H9 (cell line): ENCODE measurements around the gene ERICH2. TPM values are rescaled to one million over a fixed set of nuclear protein-coding genes. Genes with fewer than 3 reads are reported as not detected.

Experiments
- DNase-seq: peaks from one replicate; pipeline ENCODE4 v3.0.0-alpha.2; 2017
- H2AFZ ChIP-seq: one replicate; pipeline ENCODE4 v1.6.1; 2013; ENCODE audit warnings: mild to moderate bottlenecking, low read length, control low read depth, moderate library complexity
- H2AK5ac ChIP-seq: 2 replicates; pipeline ENCODE4 v1.6.1; 2013; ENCODE audit warnings: low read length, control low read depth, mixed read lengths; ENCODE audit not compliant: insufficient read length
- H2BK120ac ChIP-seq: one replicate; pipeline ENCODE4 v1.6.1; 2013; ENCODE audit warnings: low read depth, mild to moderate bottlenecking, low read length, control low read depth, inconsistent platforms; ENCODE audit not compliant: poor library complexity, severe bottlenecking
- H2BK12ac ChIP-seq: 2 replicates; pipeline ENCODE4 v1.6.1; 2013; ENCODE audit warnings: low read length, control low read depth, mixed read lengths, low read depth; ENCODE audit not compliant: insufficient read length
- H2BK15ac ChIP-seq: 2 replicates; pipeline ENCODE4 v1.6.1; 2013; ENCODE audit warnings: low read depth, low read length, control low read depth
- H2BK20ac ChIP-seq: one replicate; pipeline ENCODE4 v1.6.1; 2013; ENCODE audit warnings: low read depth, mild to moderate bottlenecking, low read length, control low read depth, inconsistent platforms; ENCODE audit not compliant: poor library complexity, severe bottlenecking
- H2BK5ac ChIP-seq: 2 replicates; pipeline ENCODE4 v1.6.1; 2013; ENCODE audit warnings: low read length, control low read depth, mixed read lengths; ENCODE audit not compliant: insufficient read length
- H3K14ac ChIP-seq: 2 replicates; pipeline ENCODE4 v1.6.1; 2013; ENCODE audit warnings: low read length, control low read depth; ENCODE audit not compliant: insufficient read depth
- H3K18ac ChIP-seq: 2 replicates; pipeline ENCODE4 v1.6.1; 2013; ENCODE audit warnings: low read depth, mild to moderate bottlenecking, mixed read lengths, low read length, control low read depth; ENCODE audit not compliant: insufficient read length
- H3K23ac ChIP-seq: 2 replicates; pipeline ENCODE4 v1.6.1; 2013; ENCODE audit warnings: low read length, control low read depth, mixed read lengths, low read depth; ENCODE audit not compliant: insufficient read length
- H3K23me2 ChIP-seq: 2 replicates; pipeline ENCODE4 v1.6.1; 2013; ENCODE audit warnings: low read depth, mild to moderate bottlenecking, mixed read lengths, low read length, control low read depth; ENCODE audit not compliant: insufficient read length, poor library complexity, severe bottlenecking
- H3K27ac ChIP-seq: 2 replicates; pipeline ENCODE4 v1.5.1; 2013; ENCODE audit warnings: low read length, control low read depth, mixed read lengths, low read depth; ENCODE audit not compliant: insufficient read length
- H3K27me3 ChIP-seq: 2 replicates; pipeline ENCODE4 v1.6.1; 2013; ENCODE audit warnings: low read length, control low read depth, inconsistent platforms; ENCODE audit not compliant: insufficient read depth
- H3K4ac ChIP-seq: 2 replicates; pipeline ENCODE4 v1.6.1; 2013; ENCODE audit warnings: low read depth, mild to moderate bottlenecking, control low read depth, inconsistent platforms, low read length, moderate library complexity
- H3K4me1 ChIP-seq: 2 replicates; pipeline ENCODE4 v1.6.1; 2013; ENCODE audit warnings: low read length, control low read depth, inconsistent platforms; ENCODE audit not compliant: insufficient read depth
- H3K4me2 ChIP-seq: 2 replicates; pipeline ENCODE4 v1.6.1; 2013; ENCODE audit warnings: low read length, control low read depth, mixed read lengths; ENCODE audit not compliant: insufficient read length, insufficient read depth
- H3K56ac ChIP-seq: 2 replicates; pipeline ENCODE4 v1.6.1; 2013; ENCODE audit warnings: low read depth, mild to moderate bottlenecking, mixed read lengths, low read length, control low read depth; ENCODE audit not compliant: insufficient read length
- H3K79me1 ChIP-seq: 2 replicates; pipeline ENCODE4 v1.6.1; 2013; ENCODE audit warnings: low read depth, mild to moderate bottlenecking, moderate library complexity, low read length, control low read depth, inconsistent platforms; ENCODE audit not compliant: insufficient read depth, poor library complexity, severe bottlenecking
- H3K79me2 ChIP-seq: 2 replicates; pipeline ENCODE4 v1.6.1; 2013; ENCODE audit warnings: low read length, control low read depth, inconsistent platforms; ENCODE audit not compliant: insufficient read depth
- H3K9ac ChIP-seq: 2 replicates; pipeline ENCODE4 v1.6.1; 2013; ENCODE audit warnings: low read length, control low read depth, mixed read lengths; ENCODE audit not compliant: insufficient read length; ENCODE audit errors: extremely low read depth
- H3K9me3 ChIP-seq: one replicate; pipeline ENCODE4 v1.6.1; 2013; ENCODE audit warnings: low read depth, low read length, inconsistent platforms; ENCODE audit not compliant: control insufficient read depth
- H3T11ph ChIP-seq: one replicate; pipeline ENCODE4 v1.6.1; 2013; ENCODE audit warnings: mild to moderate bottlenecking, low read length, control low read depth, inconsistent platforms
- H4K20me1 ChIP-seq: one replicate; pipeline ENCODE4 v1.6.1; 2013; ENCODE audit not compliant: control insufficient read depth, insufficient read length, insufficient read depth
- H4K5ac ChIP-seq: 2 replicates; pipeline ENCODE4 v1.6.1; 2013; ENCODE audit warnings: low read depth, mild to moderate bottlenecking, mixed read lengths, low read length, control low read depth; ENCODE audit not compliant: insufficient read length
- H4K8ac ChIP-seq: replicated peaks from 2 replicates; pipeline ENCODE4 v1.6.1; 2013; ENCODE audit warnings: low read length, control low read depth, mixed read lengths, low read depth; ENCODE audit not compliant: insufficient read length
- H4K91ac ChIP-seq: 2 replicates; pipeline ENCODE4 v1.6.1; 2013; ENCODE audit warnings: low read depth, mild to moderate bottlenecking, moderate library complexity, mixed read lengths, low read length, control low read depth; ENCODE audit not compliant: insufficient read length
- H3K27ac Mint-ChIP-seq, 3 experiments: 2 replicates in 2 of 3; 3 replicates in 1 of 3; pipeline ENCODE4 v1.8.0; 2020 to 2021; ENCODE audit warnings: mixed read lengths in 3 of 3, mild to moderate bottlenecking in 1 of 3, moderate library complexity in 1 of 3
- H3K27me3 Mint-ChIP-seq: 2 replicates; pipeline ENCODE4 v1.8.0; 2021; ENCODE audit warnings: low read depth, mild to moderate bottlenecking, moderate library complexity, mixed read lengths
- H3K36me3 Mint-ChIP-seq, 3 experiments: 2 replicates in 2 of 3; 3 replicates in 1 of 3; pipeline ENCODE4 v1.8.0; 2020 to 2021; ENCODE audit warnings: low read depth in 3 of 3, mixed read lengths in 3 of 3; ENCODE audit not compliant: insufficient read depth in 1 of 3
- H3K4me1 Mint-ChIP-seq, 2 experiments: 2 replicates each; pipeline ENCODE4 v1.8.0; 2020; ENCODE audit warnings: mixed read lengths in 2 of 2
- H3K4me3 Mint-ChIP-seq, 2 experiments: 2 replicates in 1 of 2; 3 replicates in 1 of 2; pipeline ENCODE4 v1.8.0; 2020 to 2021; ENCODE audit warnings: mild to moderate bottlenecking in 2 of 2, mixed read lengths in 2 of 2, moderate library complexity in 1 of 2
- H3K9me3 Mint-ChIP-seq, 2 experiments: 2 replicates in 1 of 2; 3 replicates in 1 of 2; pipeline ENCODE4 v1.8.0; 2020; ENCODE audit warnings: mild to moderate bottlenecking in 2 of 2, mixed read lengths in 2 of 2, moderate library complexity in 1 of 2
- CTCF ChIP-seq: fragments of 200-600 bp; sonication (generic); conservative IDR thresholded peaks from 3 replicates; pipeline ENCODE4 v1.8.0; 2021; ENCODE audit warnings: antibody characterized with exemption, mild to moderate bottlenecking
- WGBS: extraction: QIAGEN DNeasy Blood & Tissue Kit; methylation state at CpG from one replicate; pipeline ENCODE4 v1.1.7; 2013; ENCODE audit warnings: missing lambda C conversion rate, low lambda C conversion rate, mixed read lengths; ENCODE audit not compliant: insufficient read length; ENCODE audit errors: extremely low coverage; 5-methylcytosine and 5-hydroxymethylcytosine counted together
- total RNA-seq: library from RNA; stranded (reverse); gene quantifications from 2 replicates; pipeline ENCODE4 v1.2.1, GENCODE V29; 2021

The ERICH2 gene
- total RNA-seq, 1 experiment from 2014 or later, result 1.2 TPM

DNA sequence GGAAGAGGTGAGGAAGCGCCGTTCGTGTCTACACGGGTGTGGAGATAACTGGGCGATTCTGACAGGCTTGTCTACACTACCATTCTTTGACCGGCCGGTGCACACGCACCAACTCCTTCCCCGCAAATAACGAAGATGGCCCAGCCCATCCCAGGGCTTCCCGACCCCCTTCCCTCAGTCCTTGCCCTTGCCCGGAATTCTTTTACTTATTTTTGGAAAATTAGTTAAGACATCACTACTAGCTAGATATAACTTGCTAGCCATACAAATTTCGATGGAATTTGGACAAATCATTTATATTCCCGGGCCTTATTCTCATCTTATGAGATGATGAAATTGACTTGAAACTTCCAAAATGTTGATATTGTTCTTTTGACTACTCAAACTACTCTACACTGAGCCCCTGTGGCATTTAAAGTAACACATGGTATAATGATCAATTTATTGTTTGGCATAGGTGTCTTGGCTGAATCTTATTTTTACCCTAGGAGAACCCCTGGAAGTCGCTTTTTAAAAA is 1.3 kb downstream of the ERICH2 start:
- Histone ChIP-seq H3K27me3 (no peaks in the 10 kb centered on the region), H3K23me2 (no peaks in the 10 kb centered on the region), H3K9me3 (no peaks in the 10 kb centered on the region), H3K4ac (no peak overlapping the region), H2BK5ac (no peak overlapping the region), H3K4me2 (peak overlapping the region; percentile 11), H3K18ac (peak overlapping the region; percentile 39), H3T11ph (no peak overlapping the region), H4K20me1 (no peaks in the 10 kb centered on the region), H2BK120ac (no peak overlapping the region), H3K27ac (no peak overlapping the region), H3K9ac (no peak overlapping the region), H4K5ac (no peak overlapping the region), H3K56ac (no peak overlapping the region), H3K14ac (no peak overlapping the region), H2AK5ac (no peak overlapping the region), H2BK12ac (no peak overlapping the region), H2BK20ac (no peak overlapping the region), H3K79me2 (no peaks in the 10 kb centered on the region), H4K91ac (no peak overlapping the region), H3K4me1 (no peaks in the 10 kb centered on the region), H2BK15ac (no peak overlapping the region), H3K79me1 (no peaks in the 10 kb centered on the region), H3K23ac (no peak overlapping the region), H2AFZ (no peak overlapping the region), H4K8ac (no peak overlapping the region)
- TF ChIP-seq CTCF, result no peak
- Mint-ChIP-seq H3K4me3 (peak overlapping the region; percentile 78 to 92), H3K4me1 (peaks cover 18 to 19% of the 10 kb centered on the region in 2 experiments), H3K27ac (no peak overlapping the region), H3K9me3 (no peaks in the 10 kb centered on the region; a peak in 1 of 5 replicates), H3K36me3 (no peaks in the 10 kb centered on the region; a peak in 1 of 7 replicates), H3K27me3 (peaks cover 7% of the 10 kb centered on the region)
- DNase-seq, result no peak
- WGBS, result no CpG with 5 or more reads among the region's 15 CpGs
